Activated CD4-positive, alpha-beta T cell treated with anti-CD3 and anti-CD28 coated beads, Interleukin-2, Interleukin-4, amounts not matched to agents 100 ng/mL and 50 ng/mL, durations not matched to agents 16 hours and 8 hours (primary cell): ENCODE results near the gene NCOA6.
"Not testable (repeated sequence)": the region's sequence is repeated elsewhere in the genome, so short reads cannot be mapped to it uniquely, and the experiment has no call there.

Source experiments
- DNase-seq: peaks from one replicate; pipeline ENCODE4 v3.0.0-alpha.2; 2020; ENCODE audit warnings: low spot score

Gene NCOA6

DNA sequence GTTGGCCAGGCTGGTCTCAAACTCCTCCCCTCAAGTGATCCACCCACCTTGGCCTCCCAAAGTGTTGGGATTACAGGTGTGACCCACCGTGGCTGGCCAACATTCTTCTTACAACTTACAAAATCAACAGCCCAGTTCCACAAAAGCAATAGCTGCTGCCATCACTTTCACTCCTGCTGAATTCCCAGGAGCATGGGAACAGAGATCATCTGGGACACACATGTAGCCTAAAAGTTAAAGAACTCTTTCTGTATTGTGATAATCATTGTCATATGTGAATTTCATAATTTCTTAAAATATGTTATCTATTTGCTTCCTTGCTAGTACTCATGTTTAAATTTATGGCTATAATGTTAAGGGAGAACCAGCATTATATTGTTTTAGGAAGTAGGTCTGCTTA lies 51.7 kb downstream of the NCOA6 start:
- DNase-seq, result no peak

DNA sequence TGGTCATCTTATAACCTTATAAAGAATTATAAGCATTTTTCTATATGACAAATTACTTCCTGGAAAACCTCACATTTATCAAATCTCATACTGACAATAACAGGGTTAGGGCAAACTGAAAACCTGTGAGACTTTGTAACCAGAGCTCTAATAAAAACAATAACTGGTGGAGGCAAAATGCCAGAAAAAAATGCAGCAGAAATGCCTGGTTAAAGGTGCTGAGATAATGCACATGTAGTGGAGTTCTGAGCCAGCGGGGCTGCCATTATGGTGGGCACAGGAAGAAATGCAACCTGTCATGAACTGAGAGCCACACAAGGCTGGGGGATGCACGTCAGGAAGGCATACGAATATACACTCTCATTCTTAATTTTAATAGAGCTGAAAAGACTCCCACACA lies 53.0 kb downstream of the NCOA6 start:
- DNase-seq, result no peak

- DNase-seq, result no peak
Measured at GRCh38 chr20:34771680-34772081, 53.8 kb downstream of the NCOA6 start.

GRCh38 chr20:34768096-34768495 lies 57.4 kb downstream of the NCOA6 start:
- no peak for DNase-seq

GRCh38 chr20:34762031-34762555 lies 63.4 kb downstream of the NCOA6 start:
- no peak for DNase-seq

DNA sequence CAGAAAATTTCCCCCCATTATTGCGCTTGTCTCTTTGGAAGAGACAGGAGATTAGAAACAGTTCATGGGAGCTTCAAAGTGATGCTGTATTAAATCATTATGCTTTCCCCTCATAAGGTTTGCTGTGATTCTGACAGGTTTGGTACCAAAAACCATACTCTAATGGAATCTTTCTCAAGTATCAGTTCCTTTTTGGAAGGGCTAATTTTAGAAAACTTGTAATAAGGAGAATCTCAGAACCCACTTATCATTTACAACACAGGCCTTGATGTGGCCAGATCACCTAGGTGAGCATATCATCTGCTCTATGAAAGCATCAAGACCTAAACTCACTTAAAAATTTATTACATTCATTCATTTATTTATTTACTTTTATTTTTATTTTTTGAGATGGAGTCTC lies 70.1 kb downstream of the NCOA6 start:
- DNase-seq, result no peak

- DNase-seq, result no peak
Measured at GRCh38 chr20:34754611-34755010, 70.8 kb downstream of the NCOA6 start.

DNA sequence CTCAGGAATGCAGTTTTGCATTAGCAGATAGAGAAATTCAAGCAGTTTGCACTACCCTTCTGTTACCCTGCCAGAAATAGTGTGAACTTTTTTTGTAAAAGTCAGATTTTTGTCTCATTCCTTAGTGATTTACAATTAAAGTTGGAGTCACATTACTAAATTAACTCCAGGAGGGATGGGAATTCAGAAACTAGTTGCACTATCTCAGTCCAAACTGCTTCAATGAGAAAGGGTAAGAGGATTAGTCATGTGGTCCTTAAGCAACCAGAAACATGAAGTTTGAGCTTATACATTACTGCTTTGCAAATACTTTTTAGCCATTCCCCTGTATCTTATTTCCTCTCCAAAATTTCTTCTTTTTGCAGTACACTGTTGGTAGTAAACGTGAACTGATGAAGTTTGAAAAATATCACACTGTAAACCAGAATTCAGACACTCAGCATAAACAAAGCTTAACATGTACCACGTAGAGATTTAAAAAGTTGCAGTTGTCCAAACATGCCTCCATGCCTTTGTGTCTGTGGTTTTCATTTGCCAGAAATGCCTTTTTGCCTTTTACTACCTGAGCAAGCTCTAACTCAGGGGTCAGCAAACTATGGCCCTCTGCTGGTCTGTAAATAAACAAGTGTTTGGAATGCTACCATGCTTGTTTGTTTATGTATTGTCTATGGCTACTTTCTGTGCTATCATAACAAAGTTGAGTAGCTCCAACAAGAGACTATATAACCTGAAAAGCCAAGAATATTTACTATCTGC lies 71.6 kb downstream of the NCOA6 start:
- no peak for DNase-seq

DNA sequence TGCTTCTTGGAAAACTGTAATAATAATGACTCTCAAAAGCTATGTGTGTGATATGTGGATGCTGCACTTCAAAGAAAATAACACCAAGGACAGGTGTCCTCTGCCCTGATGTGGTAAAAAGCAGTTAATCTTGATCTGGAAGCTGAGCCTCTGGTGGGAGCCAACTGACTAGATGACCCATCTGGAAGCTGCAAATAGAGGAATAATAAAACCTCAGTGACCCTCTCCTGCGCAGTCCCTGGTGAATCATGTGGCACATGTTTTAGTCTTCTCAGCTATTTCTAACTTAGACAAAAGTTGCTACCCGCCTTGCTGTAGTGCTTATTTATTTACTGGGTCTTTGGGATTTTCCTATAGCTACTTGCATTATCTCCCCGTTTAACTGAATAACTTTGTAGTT lies 74.0 kb downstream of the NCOA6 start:
- no peak for DNase-seq

GRCh38 chr20:34750484-34750883 lies 75.0 kb downstream of the NCOA6 start:
- DNase-seq, result no peak

- no peak for DNase-seq
Measured at GRCh38 chr20:34748709-34749108, 76.7 kb downstream of the NCOA6 start.

DNA sequence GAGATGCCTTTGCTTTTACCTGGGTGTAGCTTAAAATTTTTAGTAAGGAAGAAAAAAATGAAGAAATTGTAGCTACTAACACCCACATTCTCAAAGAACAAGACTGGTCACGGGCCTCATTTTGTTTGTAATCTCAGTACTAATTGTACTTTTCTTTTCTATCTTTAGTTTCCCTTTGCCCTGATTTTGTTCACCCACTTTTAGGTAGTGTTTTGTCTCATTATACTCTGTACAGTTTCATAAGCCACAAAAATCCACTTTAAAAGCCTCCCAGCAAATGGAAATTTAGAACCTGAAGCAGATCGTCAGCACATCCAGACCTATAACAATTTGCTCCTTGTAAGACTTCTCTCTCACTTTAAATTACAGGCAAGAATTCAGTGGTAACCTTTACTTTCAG lies 78.0 kb downstream of the NCOA6 start:
- DNase-seq, result peak; percentile 12

DNA sequence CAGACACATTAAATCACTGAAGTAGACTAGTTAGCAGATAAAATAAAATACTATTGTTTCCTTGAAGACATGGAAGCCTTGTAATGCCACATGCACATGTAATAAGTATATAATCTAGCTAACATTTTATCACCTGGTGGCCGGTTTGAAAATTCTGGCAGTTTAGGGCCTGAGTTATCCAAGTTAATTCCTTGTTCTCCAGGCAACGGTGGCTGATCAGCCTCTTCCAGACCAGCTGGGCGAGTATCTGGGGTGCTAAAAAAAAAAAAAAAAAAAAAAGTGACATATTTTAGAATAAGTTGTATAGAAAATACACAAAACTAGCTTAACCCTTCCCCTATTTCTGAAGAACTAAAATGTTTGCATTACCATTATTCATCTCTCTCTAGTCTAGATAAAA lies 78.8 kb downstream of the NCOA6 start:
- no peak for DNase-seq

DNA sequence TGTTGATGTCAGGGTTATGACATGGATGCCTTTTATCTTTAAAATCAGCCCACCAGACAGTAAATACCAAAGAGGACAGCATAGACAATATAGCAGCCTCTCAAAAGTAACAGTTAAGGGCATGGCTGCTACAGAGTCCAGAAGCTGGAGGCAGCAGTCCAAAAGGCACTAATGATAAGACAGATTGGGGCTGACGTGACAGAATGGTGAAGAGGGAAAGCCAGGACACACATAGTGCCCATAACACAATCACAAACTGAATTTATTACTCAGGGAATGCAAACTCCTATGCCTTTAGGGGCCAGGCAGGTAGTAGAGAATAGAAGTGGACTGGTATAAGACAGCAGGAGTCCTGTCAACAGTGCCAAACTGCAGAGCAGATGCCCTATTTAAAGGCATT lies 80.6 kb downstream of the NCOA6 start:
- DNase-seq, result no peak

GRCh38 chr20:34744340-34744739 lies 81.1 kb downstream of the NCOA6 start:
- DNase-seq, result no peak

GRCh38 chr20:34743039-34743438 lies 82.4 kb downstream of the NCOA6 start:
- DNase-seq, result no peak

DNA sequence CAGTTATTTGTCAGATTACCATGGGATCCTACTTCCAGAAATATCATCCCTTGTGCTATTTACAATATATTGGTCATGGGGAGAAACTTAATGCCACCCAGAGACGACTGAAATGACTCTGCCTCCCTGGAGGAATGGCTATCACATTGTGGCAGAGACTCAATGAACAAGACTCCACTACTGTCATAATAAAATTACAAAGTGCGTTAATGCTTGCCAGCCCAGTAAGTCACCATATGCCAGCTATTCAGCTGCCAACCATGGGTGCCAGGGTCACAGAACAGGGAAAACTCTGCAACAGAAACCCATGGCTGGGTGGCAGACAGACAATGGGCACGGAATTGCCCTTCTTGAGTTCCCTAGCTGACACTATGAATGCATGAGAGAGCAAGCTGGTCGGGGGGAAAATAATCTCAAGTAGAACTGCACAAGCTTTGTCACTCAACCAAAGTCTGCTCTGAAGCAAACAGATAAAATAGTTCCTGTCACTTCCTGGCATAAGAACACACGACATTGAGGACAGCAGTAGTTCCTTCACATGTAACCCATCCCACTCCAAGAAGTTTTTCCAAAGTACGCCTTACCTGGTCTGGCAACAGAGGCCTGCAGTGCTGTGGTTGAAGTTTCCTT lies 89.2 kb downstream of the NCOA6 start:
- no peak for DNase-seq

DNA sequence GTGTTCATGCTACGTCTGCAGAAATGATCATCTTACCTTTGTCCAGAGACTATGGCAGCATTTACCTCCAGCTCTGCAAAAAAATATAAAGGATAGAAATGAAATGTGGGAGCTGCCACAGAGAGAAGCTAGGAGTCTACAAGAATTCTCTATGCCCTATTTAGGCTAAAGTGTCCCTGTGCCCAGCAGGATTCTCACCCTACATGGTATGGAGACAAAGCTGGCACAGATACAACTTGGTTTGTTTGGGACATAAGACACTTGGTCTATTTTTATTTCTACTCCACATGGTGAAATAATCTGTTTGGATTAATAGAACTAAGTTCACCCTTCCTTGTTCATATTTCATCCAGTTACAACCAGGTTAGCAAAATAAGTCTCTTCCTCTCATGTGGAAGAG lies 92.9 kb downstream of the NCOA6 start:
- no peak for DNase-seq

GRCh38 chr20:34729416-34729815 lies 96.0 kb downstream of the NCOA6 start:
- DNase-seq, result no peak

GRCh38 chr20:34724172-34724571 lies 101.3 kb downstream of the NCOA6 start:
- DNase-seq, result no peak

- DNase-seq, result not testable (repeated sequence)
Measured at GRCh38 chr20:34722560-34722959, 102.9 kb downstream of the NCOA6 start.

- no peak for DNase-seq
Measured at GRCh38 chr20:34720266-34720665, 105.2 kb downstream of the NCOA6 start.

DNA sequence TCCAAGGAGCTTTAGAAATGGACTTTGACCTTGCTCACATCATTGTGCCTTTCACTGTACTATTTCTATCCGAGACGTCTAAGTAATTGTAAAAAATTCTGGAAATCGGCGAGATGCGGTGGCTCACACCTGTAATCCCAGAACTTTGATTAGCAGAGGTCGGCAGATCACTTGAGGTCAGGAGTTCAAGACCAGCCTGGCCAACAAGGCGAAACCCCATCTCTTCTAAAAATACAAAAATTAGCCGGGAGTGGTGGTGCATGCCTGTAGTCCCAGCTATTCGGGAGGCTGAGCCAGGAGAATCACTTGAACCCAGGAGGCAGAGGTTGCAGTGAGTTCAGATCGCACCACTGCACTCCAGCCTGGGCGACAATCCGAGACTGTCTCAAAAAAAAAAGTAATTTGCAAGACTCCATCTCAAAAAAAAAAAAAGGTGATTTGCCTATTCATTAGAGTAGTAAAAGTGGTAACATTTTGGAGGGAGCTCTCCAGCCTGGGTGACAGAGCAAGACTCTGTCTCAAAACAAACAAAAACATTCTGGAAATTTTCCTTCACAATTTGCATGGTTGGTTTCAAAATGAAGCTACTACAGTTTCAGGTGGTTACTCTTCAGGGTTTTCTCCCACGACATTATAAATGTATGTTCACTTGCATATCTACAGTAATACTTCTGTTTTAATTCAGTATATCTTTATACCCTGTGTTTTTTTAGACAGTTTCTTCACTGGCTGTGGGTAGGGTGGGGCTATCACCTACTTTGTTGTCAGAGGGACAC lies 106.0 kb downstream of the NCOA6 start:
- peak; percentile 78 for DNase-seq
